Left ventricle myocardium superior (tissue), 1 donor: Measurements from ENCODE around the gene INS. TPM values are rescaled to one million over a fixed set of nuclear protein-coding genes. Genes with fewer than 3 reads are reported as not detected.
"Not testable (repeated sequence)": the region's sequence is repeated elsewhere in the genome, so short reads cannot be mapped to it uniquely, and the experiment has no call there.

Experiments
- ATAC-seq: fragments of 200-7000 bp; cut with Tn5 transposase; one replicate; pipeline ENCODE4 v1.9.1; 2020; ENCODE audit warnings: mild to moderate bottlenecking, moderate library complexity
- DNase-seq: peaks from one replicate; pipeline ENCODE4 v3.0.0-alpha.2; 2020
- intact Hi-C: fragments of 100-400 bp; cut with micrococcal nuclease; formaldehyde crosslinking; loops from one replicate; pipeline ENCODE4 v1.11.0; 2022
- total RNA-seq: library from RNA; stranded (reverse); fragmentation: NEBNext Ultra II Directional; extraction: Animal tissue kit (Norgen Biotek cat#: 25700); gene quantifications from one replicate; pipeline ENCODE4 v1.2.1, GENCODE V29; 2021
- donor health status: DM: no; HTN: yes; CAD: no; lungs with severe emphysema.

Gene INS
- total RNA-seq, 1 donor from 2014 or later, result not detected

DNA sequence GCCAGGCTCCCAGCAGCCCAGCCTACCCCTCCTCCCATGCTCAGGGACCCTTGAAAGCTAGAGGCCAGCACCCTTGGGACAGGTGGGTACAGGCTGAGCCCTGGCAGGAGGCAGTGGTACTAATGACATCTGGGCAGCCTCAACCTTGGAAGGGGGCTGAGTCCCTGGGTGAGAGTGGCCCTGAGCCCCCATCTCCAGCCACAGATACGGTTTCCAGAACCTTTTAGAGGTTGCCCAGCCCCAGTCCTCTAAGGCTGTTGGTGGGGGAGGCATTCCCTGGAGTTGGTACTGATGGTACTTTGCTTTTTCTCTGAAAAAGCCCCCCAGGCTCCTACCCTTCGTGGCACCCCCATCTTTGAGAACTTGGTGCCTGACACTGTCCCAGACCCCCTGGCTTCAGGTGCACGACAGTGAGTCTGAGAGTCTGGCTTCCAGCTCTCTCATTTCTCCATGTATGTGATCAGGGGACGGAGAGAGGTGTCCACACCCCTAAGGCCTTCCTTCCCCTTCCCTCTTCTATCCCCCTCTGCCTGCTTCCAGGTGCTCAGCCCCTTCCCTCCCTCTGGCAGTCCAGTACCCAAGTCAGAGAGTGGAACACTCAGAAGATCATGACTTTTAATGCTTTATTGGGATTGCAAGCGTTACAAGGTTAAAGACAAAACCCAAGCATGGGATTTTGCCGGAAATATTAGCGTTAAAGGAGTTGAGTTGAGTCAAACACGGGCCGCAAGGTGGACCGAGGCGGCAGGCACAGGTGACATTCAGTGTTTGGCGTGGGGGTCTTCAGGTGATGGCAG, 32.3 kb downstream of the INS start:
- intact Hi-C loops, result no loop called here
- peak; percentile 11 for DNase-seq
- no peak for ATAC-seq

DNA sequence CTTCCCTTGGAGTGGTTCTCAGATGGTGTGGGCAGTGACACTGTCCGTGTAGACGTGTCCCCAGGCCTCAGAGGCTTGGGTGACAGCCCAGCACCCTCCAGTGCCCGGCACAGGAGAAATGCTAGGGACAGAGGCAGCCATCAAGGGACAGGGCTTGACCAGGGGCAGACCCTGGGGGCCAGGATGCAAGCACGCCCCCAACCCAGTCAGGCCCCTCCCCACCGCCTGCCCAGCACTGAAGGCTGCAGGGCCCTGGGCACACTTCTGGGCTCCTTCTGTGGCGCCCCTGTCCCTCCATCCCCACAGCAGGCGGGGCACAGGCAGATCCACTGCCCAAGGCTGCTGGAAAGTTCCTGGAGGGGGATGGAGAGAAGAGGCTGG, 32.9 kb downstream of the INS start:
- ATAC-seq (no peak), DNase-seq (no peak)
- intact Hi-C loops, result no loop called here

DNA sequence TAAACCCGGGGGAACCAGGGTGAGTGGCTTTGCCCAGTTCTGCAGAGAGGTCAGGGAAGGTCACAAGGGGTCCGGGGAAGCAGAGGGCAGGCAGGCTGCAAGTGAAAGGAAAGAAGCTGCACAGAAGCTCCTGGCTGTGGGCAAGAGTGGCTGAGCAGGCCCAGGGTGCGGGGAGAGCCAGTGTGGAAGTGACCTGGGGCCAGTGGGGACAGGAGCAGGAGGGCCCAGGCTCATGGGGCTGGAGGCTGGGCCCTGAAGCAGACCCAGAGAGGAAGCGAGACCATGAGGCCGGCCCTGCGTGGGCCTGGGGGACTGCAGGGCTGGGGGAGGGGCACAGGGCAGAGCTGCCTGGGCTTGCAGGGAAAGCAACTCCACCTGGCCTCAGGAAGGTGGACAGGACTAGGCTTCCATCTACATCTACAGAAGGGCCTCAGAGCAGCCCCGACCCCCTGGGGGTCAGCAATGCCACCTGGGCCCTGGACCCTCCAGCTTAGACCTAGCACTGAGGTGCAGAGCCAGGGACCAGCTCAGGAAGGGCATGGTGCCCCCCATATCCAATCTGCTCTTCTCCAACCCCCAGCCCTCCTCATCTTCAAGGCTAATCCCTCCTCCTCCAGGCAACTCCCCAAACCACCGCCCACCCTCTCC, 33.4 kb downstream of the INS start:
- ATAC-seq, result no peak
- peak; percentile 12 for DNase-seq

DNA sequence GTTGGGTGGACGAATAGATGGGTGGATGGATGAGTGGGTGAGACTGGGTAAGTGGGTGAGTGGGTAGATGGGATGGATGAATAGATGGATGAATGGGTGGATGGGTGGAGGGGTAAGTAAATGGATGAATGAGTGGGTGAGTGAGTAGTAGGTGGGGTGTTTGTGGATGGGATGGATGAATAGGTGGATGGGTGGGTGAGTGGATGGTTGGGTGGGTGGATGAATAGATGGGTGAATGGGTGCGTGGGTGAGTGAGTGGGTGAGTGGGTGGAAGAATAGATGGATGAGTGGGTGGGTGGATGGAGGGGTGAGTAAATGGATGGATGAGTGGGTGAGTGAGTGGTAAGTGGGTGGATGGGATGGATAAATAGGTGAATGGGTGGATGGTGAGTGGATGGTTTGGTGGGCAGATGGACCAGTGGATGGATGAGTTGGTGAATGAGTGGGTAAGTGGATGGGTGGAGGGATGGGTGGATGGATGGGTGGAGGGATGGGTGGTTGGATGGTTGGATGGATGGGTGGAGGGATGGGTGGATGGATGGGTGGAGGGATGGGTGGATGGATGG, 34.4 kb downstream of the INS start:
- DNase-seq (no peak), ATAC-seq (no peak)
- intact Hi-C loops, result no loop called here

More for the DNA sequence above, 33.4 kb downstream of the INS start:
- intact Hi-C loops, result no loop called here

DNA sequence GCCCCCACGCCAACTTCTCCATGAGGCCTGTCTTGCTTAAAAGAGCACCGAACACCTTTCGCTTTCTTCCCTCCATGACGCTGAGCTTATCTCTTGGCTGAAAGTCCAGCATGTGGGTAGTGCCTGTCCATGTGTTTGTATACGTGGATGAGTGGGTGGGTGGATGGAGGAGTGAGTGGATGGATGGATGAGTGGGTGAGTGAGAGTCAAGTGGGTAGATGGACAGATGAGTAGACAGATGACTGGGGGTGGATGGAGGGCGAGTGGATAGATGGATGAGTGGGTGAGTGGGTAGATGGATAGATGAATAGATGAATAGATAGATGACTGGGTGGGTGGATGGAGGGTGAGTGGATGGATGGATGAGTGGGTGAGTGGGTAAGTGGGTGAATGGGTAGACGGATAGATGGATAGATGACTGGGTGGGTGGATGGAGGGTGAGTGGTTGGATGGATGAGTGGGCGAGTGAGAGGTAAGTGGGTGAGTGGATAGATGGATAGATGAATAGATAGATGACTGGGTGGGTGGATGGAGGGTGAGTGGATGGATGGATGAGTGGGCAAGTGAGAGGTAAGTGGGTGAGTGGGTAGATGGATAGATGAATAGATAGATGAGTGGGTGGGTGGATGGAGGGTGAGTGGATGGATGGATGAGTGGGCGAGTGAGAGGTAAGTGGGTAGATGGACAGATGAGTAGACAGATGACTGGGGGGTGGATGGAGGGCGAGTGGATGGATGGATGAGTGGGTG, 36.1 kb downstream of the INS start:
- ATAC-seq, intact Hi-C loops, DNase-seq: not testable (repeated sequence)

DNA sequence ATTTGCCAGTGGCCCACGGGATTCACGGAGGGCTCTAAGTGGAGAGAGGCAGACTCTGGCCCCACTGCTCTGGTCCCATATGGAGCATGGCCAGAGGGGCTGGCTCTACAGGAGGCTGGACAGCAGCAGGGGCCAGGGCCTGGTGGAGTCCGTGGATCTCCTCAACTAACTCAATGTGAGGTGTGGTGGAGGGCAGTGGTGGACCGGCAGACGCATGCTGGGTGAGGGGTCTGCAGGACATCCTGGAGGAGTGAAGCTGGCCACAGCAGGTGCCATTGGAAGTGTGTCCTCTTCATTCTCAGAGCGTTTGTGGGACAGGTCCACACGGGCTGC, 37.4 kb downstream of the INS start:
- intact Hi-C loops, result no loop called here
- ATAC-seq, result no peak
- no peak for DNase-seq

DNA sequence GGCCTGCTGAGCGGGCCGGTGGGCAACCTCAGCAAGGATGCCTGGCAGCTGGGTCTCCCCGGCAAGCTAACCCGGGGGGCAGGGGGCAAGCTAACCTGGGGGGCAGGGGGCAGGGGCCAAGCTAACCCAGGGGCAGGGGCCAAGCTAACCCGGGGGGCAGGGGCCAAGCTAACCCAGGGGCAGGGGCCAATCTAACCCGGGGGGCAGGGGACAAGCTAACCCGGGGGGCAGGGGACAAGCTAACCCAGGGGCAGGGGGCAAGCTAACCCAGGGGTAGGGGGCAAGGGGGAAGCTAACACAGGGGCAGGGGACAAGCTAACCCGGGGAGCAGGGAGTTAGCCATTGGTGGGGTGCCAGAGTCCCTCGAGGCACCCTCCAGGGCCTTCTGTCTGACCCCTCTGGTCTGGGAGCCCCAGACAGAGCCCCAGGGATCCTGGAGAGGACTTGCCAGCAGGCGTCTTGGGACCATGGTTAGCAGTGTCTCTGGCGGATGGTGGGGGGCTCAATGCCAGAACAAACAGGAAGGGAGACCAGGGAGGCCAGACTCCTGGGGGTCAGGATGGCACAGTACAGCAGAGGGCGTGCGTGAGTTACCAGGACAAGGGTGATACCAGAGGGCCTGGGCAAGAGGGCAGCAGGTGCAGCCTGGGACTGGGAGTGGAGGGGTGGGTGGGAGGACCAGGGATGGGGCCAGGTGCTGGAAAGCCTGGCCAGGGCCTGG, 37.9 kb downstream of the INS start:
- intact Hi-C loops, result no loop called here
- no peak for DNase-seq
- no peak for ATAC-seq

DNA sequence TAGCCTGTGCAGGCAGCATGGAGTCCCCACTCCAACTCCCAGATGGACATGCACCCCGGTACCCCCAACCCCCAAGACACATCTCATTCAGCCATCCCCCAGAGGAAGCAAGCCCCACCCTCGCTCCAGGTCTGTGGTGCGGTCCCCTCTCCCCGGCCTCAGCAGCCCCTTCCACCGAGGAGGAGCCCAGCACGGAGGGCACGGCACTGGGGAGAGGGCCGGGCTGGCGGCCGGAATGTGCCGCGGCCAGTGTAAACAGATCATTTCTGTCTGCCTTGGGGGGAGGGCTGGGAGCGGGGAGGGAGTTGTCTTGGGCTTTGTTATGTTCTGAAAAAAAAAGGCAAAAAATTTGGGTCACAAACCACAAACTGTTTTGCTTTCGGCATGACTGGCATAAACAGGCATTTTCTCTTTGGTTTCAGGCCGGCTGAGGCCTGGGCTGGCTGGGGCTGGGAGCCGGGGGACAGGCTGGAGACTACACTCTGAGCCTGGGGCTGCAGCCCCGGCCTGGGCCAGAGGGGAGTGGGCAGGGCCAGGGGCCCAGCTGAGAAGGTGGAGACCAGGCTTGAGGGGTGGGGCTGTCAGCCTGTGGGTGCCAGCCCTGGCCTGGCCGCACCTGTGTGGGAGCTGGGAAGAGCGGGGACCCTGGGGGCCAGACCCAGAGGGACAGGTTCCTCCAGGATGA, 38.6 kb downstream of the INS start:
- no peak for ATAC-seq
- no peak for DNase-seq
- intact Hi-C loops, result no loop called here

DNA sequence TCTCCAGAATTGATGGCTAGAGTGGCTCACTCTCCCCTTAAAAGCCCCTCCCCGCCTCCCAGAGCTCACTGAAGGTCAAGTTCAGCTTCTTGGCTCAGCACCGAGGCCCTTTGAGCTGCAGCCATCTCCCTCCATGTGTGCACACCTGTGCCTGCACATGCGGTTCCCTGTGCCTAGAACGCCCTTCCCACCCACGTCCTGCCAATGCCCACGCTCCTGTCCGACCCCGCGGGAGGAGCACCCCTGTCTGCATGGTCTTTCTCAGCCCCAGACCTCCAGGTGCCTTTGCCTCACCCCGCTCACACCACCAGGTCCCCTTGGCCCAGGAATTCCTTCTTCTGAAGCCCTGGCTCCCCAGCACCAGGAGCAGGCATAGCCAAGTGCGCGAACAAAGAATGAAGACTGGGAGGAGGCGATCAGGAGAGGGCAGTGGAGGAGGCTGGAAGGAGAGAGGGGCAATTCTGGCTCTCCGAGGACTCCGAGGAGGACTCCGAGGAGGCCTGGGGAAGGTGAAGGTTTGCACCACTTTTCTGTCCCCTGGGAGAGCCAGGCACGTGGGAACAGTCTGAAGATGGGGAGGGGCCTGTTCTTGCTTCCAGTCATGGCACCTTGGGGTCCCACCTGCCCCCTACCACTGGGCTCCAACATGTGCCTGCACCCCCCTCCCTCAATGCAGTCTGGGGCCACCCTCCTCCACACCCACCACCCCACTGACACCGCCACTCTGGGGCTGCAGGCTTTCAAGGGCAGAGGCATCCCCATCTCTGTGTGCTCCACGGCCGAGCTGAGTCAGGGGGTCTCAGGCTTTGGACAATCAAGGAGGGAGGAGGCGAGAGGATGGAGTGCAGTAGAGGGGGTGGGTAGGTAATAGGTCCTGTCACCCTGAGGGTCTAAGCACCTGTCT, 39.5 kb downstream of the INS start:
- no peak for DNase-seq
- intact Hi-C loops, result no loop called here

DNA sequence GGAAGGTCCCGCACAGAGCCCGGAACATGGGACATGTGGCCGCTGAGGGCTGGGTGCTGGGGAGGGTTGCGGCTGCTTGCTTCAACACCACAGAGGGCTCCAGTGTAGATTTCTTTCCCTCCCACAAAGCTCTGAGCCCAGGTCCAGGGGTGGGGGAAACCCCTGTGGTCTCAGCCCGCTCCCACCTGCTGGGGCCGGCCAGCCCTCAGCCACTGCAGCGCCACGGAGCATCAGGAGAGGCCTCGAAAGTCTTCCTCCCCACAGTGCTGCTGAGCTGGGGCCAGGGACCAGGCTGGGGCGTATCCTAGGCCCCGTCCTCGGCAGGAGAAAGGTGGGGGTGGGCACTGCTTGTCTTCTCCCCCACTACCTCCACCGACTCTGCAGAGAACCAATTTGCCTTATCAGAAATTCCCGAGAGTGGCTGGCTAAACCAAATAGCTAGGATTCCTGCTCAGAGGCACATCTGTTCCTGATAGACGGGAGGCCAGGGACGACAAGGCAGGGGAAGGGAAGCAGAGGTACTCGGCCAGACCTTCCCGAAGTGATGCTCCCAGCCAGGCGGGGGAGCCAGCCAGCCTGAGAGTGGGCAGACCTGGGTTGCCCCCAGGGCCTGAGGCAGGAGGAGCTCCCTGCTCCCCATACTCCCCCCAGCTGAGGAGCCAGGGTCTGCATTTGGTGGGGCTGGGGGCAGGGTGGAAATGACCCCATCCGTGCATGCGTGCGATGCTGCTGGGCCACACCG, 40.5 kb downstream of the INS start:
- ATAC-seq, result no peak
- intact Hi-C loops, result no loop called here
- no peak for DNase-seq

More for the DNA sequence above, 39.5 kb downstream of the INS start:
- no peak for ATAC-seq

DNA sequence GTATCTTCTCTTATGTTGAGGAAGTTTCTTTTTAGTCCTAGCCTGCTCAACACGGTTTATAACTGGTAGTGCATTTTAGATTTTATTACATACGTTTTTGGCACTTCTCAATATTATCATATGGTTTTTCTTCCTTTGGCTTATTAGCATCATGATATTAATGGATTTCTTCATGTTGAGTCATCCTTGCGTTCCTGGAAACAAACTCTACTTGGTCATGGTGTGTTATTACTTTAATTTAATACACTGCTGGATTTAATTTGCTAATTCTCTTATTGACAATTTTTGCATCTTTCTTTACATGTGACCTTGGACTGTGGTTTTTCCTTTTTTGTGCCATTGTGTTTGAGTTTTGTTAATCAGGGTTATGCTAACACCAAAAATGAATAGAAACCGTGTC, 42.3 kb downstream of the INS start:
- no peak for ATAC-seq
- no peak for DNase-seq
- intact Hi-C loops, result no loop called here

DNA sequence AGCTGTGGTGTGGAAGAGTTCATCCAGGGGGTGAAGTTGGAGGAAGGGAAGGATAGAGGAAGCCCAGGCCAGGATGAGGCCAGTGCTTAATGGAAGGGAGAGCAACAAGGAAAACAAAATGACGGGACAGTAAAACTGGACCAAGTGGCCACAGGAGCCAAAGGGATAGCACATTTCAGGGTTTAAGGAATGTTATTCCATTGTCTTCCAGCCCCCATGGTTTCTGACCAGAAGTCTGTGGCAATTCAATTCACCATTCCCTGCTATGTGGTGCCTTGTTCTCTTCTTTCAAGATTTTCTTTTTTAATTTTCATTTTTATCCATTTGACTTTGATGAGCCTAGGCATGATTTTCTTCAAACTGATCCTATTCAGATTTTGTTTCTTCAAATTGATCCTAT, 44.3 kb downstream of the INS start:
- ATAC-seq (no peak), DNase-seq (no peak)
- intact Hi-C loops, result no loop called here

DNA sequence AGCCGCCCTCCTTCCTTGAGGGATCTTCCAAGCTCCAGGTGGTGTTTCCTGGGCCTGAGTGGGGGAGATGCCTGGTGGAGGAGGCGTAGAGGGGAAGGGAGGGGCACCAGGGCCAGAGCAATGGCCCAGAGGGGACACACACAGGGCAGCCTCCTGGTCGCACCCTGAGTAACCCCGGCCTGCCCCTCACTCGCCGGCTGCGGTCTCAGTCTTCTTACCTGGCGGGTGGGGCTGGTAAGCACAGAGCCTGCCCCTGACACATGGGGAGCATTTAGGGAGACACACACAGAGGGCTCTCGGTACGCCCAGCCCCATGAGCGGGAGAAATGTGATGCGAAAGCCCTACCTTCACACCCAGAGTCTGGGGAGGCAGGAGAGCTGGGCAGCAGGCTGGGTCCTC, 45.7 kb downstream of the INS start:
- intact Hi-C loops, result no loop called here
- ATAC-seq, result no peak
- DNase-seq, result no peak

DNA sequence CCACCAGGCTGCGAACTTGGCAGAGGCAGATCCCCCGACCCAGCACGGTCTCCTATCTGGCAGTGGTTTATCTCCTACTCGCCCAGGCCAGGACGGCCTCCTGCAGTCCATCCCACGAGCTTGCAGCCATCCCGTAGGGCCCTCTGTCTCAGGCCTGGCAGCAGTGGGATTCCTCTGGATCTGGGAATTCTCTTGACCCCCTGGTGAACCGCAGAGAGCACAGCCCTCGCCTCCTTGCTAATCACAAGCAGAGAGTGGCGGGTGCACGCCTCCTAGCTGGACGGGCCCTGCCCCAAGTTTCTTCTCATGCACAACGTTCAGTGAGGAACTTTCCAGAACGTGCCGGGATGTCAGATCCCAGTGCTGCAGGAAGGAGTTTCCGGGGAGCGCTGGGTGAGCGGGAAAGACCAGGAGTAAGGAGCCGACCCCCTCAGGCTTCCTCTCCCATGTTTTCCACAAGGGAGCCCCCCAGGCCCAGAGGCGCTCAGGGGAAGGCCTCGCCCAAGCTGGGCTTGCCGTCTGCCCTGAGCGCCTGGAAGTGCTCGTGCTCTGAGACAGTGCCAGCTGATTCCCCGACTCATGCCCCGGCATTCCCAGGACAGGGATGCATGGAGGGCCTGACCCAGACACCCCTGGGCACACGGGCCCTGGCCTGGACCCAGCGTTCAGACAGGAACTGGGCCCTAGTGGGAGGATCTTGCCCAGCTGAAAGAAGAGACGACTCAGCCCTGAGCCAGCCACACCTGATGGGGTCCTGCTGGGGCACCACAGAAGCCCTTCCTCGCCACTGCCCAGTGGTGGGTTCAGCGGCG, 46.4 kb downstream of the INS start:
- DNase-seq, result no peak
- no peak for ATAC-seq
- intact Hi-C loops, result no loop called here

DNA sequence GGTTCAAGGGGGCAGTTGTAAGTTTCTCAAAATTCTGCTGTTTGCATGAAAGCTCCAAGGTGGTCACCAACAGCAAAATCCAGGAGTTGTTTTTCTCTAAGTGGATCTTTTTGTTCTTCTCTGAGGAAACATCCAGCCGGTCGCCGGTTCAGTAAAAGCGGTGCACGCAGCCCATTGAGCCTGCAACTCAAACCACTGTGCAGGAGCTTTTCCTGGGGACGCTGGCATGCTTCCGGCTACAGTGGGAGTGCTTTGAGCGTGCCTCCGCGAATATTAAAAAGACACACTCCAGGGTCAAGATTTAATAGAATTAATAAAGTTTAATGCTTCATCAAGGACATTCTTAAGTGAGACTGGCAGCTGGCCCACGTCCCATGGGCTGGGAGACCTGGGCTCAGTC, 47.2 kb downstream of the INS start:
- ATAC-seq (no peak), DNase-seq (no peak)
- intact Hi-C loops, result no loop called here

DNA sequence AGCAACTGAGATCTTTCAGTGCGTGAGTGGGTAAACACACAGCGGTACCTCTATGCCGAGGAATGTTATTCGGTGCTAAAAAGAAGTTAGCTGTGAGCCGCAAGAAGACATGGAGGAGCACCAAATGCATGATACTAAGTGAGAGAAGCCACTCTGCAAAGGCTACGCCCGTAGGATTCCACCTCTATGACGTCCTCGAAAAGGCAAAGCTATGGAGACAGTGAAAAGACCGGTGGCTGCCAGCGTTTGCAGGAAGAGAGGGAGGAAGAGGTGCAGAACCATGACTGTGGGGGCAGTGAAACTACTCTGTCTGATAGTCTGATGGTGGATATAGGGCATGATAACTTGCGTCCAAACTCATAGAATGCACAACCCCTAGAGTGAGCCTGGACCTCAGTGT, 50.5 kb downstream of the INS start:
- ATAC-seq (no peak), DNase-seq (no peak)
- intact Hi-C loops, result no loop called here
